Neural progenitor cell (in vitro differentiated cells): ENCODE measurements around the gene TUFT1. TPM values are rescaled to one million over a fixed set of nuclear protein-coding genes. Genes with fewer than 3 reads are reported as not detected.
A peak's percentile ranks its signal among the peaks of the same experiment; 100 is the strongest.
"Not testable (repeated sequence)": the region's sequence is repeated elsewhere in the genome, so short reads cannot be mapped to it uniquely, and the experiment has no call there.

Experiments
- DNase-seq: peaks from one replicate; pipeline ENCODE4 v3.0.0-alpha.2; 2016; ENCODE audit warnings: low spot score
- H2AFZ ChIP-seq: fragments of 200-600 bp; sonication (generic); replicated peaks from 2 replicates; pipeline ENCODE4 v1.6.1; 2016; ENCODE audit warnings: antibody characterized with exemption
- H3F3A ChIP-seq: fragments of 200-600 bp; sonication (generic); 2 replicates; pipeline ENCODE4 v1.6.1; 2016; ENCODE audit warnings: antibody characterized with exemption, low read depth
- H3K27ac ChIP-seq: fragments of 200-600 bp; sonication (generic); 2 replicates; pipeline ENCODE4 v1.5.1; 2016; ENCODE audit warnings: mild to moderate bottlenecking
- H3K27me3 ChIP-seq: fragments of 200-600 bp; sonication (generic); 2 replicates; pipeline ENCODE4 v1.6.1; 2016; ENCODE audit warnings: mild to moderate bottlenecking, moderate library complexity
- H3K36me3 ChIP-seq: fragments of 200-600 bp; sonication (generic); 2 replicates; pipeline ENCODE4 v1.5.1; 2016
- H3K4me1 ChIP-seq: fragments of 200-600 bp; sonication (generic); 2 replicates; pipeline ENCODE4 v1.6.1; 2016; ENCODE audit warnings: mixed run types
- H3K4me2 ChIP-seq: fragments of 200-600 bp; sonication (generic); 2 replicates; pipeline ENCODE4 v1.6.1; 2016
- H3K4me3 ChIP-seq: fragments of 200-600 bp; sonication (generic); 2 replicates; pipeline ENCODE4 v1.5.1; 2016
- H3K79me2 ChIP-seq: fragments of 200-600 bp; sonication (generic); 2 replicates; pipeline ENCODE4 v1.6.1; 2016; ENCODE audit warnings: low read depth
- H3K9ac ChIP-seq: fragments of 200-600 bp; sonication (generic); 2 replicates; pipeline ENCODE4 v1.6.1; 2016
- H3K9me3 ChIP-seq: fragments of 200-600 bp; sonication (generic); 2 replicates; pipeline ENCODE4 v1.5.1; 2016; ENCODE audit warnings: low read depth
- H4K20me1 ChIP-seq: fragments of 200-600 bp; sonication (generic); 2 replicates; pipeline ENCODE4 v1.6.1; 2016; ENCODE audit warnings: low read depth
- H3K27ac Mint-ChIP-seq: 3 replicates; pipeline ENCODE4 v1.8.0; 2021; ENCODE audit warnings: mixed read lengths
- H3K27me3 Mint-ChIP-seq: 2 replicates; pipeline ENCODE4 v1.8.0; 2022; ENCODE audit warnings: low read depth, mild to moderate bottlenecking, inconsistent platforms, moderate library complexity, mixed read lengths; ENCODE audit not compliant: insufficient read depth
- H3K36me3 Mint-ChIP-seq: 3 replicates; pipeline ENCODE4 v1.8.0; 2021; ENCODE audit warnings: mixed read lengths
- H3K4me1 Mint-ChIP-seq: 3 replicates; pipeline ENCODE4 v1.8.0; 2021; ENCODE audit warnings: mixed read lengths
- H3K4me3 Mint-ChIP-seq: 3 replicates; pipeline ENCODE4 v1.8.0; 2021; ENCODE audit warnings: mild to moderate bottlenecking, moderate library complexity, mixed read lengths
- H3K9me3 Mint-ChIP-seq: 3 replicates; pipeline ENCODE4 v1.8.0; 2020; ENCODE audit warnings: mixed read lengths
- CTCF ChIP-seq: fragments of 200-600 bp; sonication (generic); IDR thresholded peaks from 2 replicates; pipeline ENCODE4 v1.5.1; 2017; ENCODE audit warnings: antibody characterized with exemption, mild to moderate bottlenecking
- EZH2 ChIP-seq: fragments of 200-600 bp; sonication (generic); IDR thresholded peaks from 2 replicates; pipeline ENCODE4 v1.6.1; 2017; ENCODE audit warnings: antibody characterized with exemption, mild to moderate bottlenecking, moderate library complexity
- EZH2phosphoT487 ChIP-seq: fragments of 200-600 bp; sonication (generic); IDR thresholded peaks from 2 replicates; pipeline ENCODE4 v1.6.1; 2017; ENCODE audit warnings: antibody characterized with exemption
- total RNA-seq: library from RNA; depleted of rRNA; stranded (reverse); fragments of >200 nt; gene quantifications from 2 replicates; pipeline ENCODE4 v1.2.3, GENCODE V29; 2015; ENCODE audit warnings: low replicate concordance

Gene TUFT1
- total RNA-seq, 1 donor from 2014 or later, result 9.3 TPM

GRCh38 chr1:151618470-151618869 is 78.4 kb downstream of the TUFT1 start:
- Mint-ChIP-seq H3K4me1 (peaks cover 22% of the 10 kb centered on the region), H3K27ac (no peak overlapping the region), H3K36me3 (peaks cover 6% of the 10 kb centered on the region), H3K27me3 (no peaks in the 10 kb centered on the region), H3K4me3 (no peak overlapping the region), H3K9me3 (peaks cover under 1% of the 10 kb centered on the region)
- Histone ChIP-seq H3K4me3 (no peak overlapping the region), H3F3A (peaks cover 3% of the 10 kb centered on the region), H3K4me2 (no peak overlapping the region), H3K9ac (no peak overlapping the region), H3K4me1 (peaks cover 8% of the 10 kb centered on the region), H3K9me3 (no peaks in the 10 kb centered on the region), H3K79me2 (peaks cover 100% of the 10 kb centered on the region), H4K20me1 (peaks cover 66% of the 10 kb centered on the region), H2AFZ (no peak overlapping the region), H3K27me3 (no peaks in the 10 kb centered on the region), H3K36me3 (no peaks in the 10 kb centered on the region), H3K27ac (no peak overlapping the region)
- DNase-seq, result no peak
- TF ChIP-seq EZH2 (no peak), CTCF (no peak), EZH2phosphoT487 (no peak)

GRCh38 chr1:151618996-151619395 is 78.9 kb downstream of the TUFT1 start:
- H2AFZ ChIP-seq, H3K36me3 ChIP-seq, H3K36me3 Mint-ChIP-seq, H3F3A ChIP-seq, H3K27ac ChIP-seq, H3K27me3 ChIP-seq, H3K9me3 ChIP-seq, H3K4me3 ChIP-seq, H3K9me3 Mint-ChIP-seq, H3K27ac Mint-ChIP-seq, H3K4me1 ChIP-seq, H3K27me3 Mint-ChIP-seq, H3K4me3 Mint-ChIP-seq, H3K9ac ChIP-seq, H3K4me2 ChIP-seq, DNase-seq: not testable (repeated sequence)
- Histone ChIP-seq H4K20me1 (peaks cover 61% of the 10 kb centered on the region), H3K79me2 (peaks cover 100% of the 10 kb centered on the region)
- peaks cover 17% of the 10 kb centered on the region for H3K4me1 Mint-ChIP-seq

- Histone ChIP-seq H3K4me2 (no peak overlapping the region), H3K4me3 (no peak overlapping the region), H3K79me2 (peaks cover 100% of the 10 kb centered on the region), H3K27me3 (no peaks in the 10 kb centered on the region), H3K36me3 (no peaks in the 10 kb centered on the region), H3K27ac (no peak overlapping the region), H4K20me1 (peaks cover 56% of the 10 kb centered on the region), H3F3A (peaks cover 3% of the 10 kb centered on the region), H3K9me3 (no peaks in the 10 kb centered on the region), H3K9ac (no peak overlapping the region), H3K4me1 (peaks cover 8% of the 10 kb centered on the region), H2AFZ (no peak overlapping the region)
- TF ChIP-seq CTCF, result no peak
- no peak for TF ChIP-seq EZH2phosphoT487
- no peak for TF ChIP-seq EZH2
- peaks cover 2% of the 10 kb centered on the region for H3K9me3 Mint-ChIP-seq
- H3K36me3 Mint-ChIP-seq, result peaks cover 8% of the 10 kb centered on the region
- peaks cover 13% of the 10 kb centered on the region for H3K4me1 Mint-ChIP-seq
- H3K4me3 Mint-ChIP-seq, result no peak overlapping the region
- DNase-seq, result no peak
- no peaks in the 10 kb centered on the region for H3K27me3 Mint-ChIP-seq
- H3K27ac Mint-ChIP-seq, result peak overlapping the region; percentile 6
Measured at GRCh38 chr1:151619489-151620093, 79.5 kb downstream of the TUFT1 start.

- Histone ChIP-seq H3K36me3 (no peaks in the 10 kb centered on the region), H2AFZ (no peak overlapping the region), H3K27me3 (no peaks in the 10 kb centered on the region), H4K20me1 (peaks cover 49% of the 10 kb centered on the region), H3F3A (peaks cover 3% of the 10 kb centered on the region), H3K9me3 (no peaks in the 10 kb centered on the region), H3K4me3 (no peak overlapping the region), H3K4me1 (peaks cover 8% of the 10 kb centered on the region), H3K79me2 (peaks cover 100% of the 10 kb centered on the region), H3K9ac (no peak overlapping the region), H3K4me2 (no peak overlapping the region), H3K27ac (no peak overlapping the region)
- DNase-seq, result no peak
- H3K9me3 Mint-ChIP-seq, result peaks cover 2% of the 10 kb centered on the region
- H3K27me3 Mint-ChIP-seq, result no peaks in the 10 kb centered on the region
- peaks cover 12% of the 10 kb centered on the region for H3K4me1 Mint-ChIP-seq
- no peak overlapping the region for H3K4me3 Mint-ChIP-seq
- TF ChIP-seq CTCF (no peak), EZH2 (no peak), EZH2phosphoT487 (no peak)
- peaks cover 11% of the 10 kb centered on the region for H3K36me3 Mint-ChIP-seq
- no peak overlapping the region for H3K27ac Mint-ChIP-seq
Measured at GRCh38 chr1:151620286-151620685, 80.2 kb downstream of the TUFT1 start.
